ENCODE results near the gene AP1B1. TPM values are rescaled to one million over a fixed set of nuclear protein-coding genes. Genes with fewer than 3 reads are reported as not detected.

The AP1B1 gene
- total RNA-seq, 2 donors from 2014 or later, result 45.5 to 66.9 TPM

DNA sequence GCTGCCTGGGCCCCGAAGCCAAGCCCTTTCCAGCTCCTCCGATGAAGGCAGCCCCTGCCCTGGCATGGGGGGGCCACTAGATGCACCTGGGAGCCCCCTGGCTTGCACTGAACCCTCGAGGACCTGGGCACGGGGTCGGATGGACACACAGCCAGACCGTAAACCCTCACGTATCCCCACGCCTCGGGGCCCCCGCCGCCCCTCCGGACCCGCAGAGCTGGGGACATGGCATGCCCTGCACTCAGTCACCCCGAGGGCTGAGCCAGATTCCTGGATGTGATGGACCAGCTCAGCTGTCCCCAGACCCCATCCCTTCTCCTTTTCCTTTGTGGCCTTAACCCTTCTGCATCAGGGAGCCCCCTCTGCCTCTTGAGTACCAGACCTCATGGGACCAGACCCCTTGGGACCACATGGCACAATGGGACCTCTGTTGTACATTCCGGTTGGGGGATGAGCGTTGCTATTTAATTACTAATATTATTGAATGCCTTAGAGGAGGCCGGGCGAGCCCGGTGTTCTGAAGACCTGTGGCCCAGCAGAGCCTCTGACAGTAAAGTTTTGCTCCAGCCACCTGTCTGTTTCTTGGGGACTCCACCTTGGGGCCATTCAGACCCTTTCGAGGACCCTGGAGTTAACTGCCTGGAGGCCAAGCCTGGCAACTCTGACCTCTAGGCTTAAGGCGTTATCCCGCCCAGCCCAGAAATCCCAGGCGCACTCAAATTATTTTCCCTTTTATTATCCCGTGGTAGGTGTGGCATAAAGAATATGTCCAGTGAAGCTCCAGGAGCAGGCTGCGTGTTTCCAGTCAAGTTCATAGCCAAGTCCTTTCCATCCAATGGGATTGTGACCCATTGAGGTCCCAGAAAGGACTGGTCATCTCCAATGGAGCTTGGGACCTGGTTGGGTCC lies 75.9 kb downstream of the AP1B1 start:
- ATAC-seq (no peak), DNase-seq (peak in 2 of 4 donors; percentile 12 to 22)
- Histone ChIP-seq H3K27ac (no peak overlapping the region), H3K4me1 (peaks cover 74% of the 10 kb centered on the region), H3K4me3 (no peak overlapping the region), H3K36me3 (replicated peaks in 1 of 2; ENCODE audit: insufficient read depth in 1 of 2, low read depth in 2 of 2) (no peaks in the 10 kb centered on the region), H3K9me3 (no peaks in the 10 kb centered on the region), H3K27me3 (peaks cover 0 to 25% of the 10 kb centered on the region in 2 donors)
- intact Hi-C loops (cut with DNase I), result no loop called here
- WGBS, 2 donors, result 90 to 97% methylated on average over 20 to 25 of the region's 25 CpGs
- TF ChIP-seq CTCF (IDR thresholded peaks at IDR 0.05) (no peak), POLR2A (IDR thresholded peaks at IDR 0.05) (no peak)

GRCh38 chr22:29311464-29312217 lies 76.7 kb downstream of the AP1B1 start:
- 74 to 86% methylated on average over 27 to 43 of the region's 50 CpGs for WGBS, 2 donors
- Histone ChIP-seq H3K4me3 (no peak overlapping the region), H3K36me3 (replicated peaks in 1 of 2; ENCODE audit: insufficient read depth in 1 of 2, low read depth in 2 of 2) (no peaks in the 10 kb centered on the region), H3K4me1 (peaks cover 78% of the 10 kb centered on the region), H3K27me3 (peaks cover 0 to 25% of the 10 kb centered on the region in 2 donors), H3K27ac (peak overlapping the region in 2 of 4 donors; percentile 33 to 58), H3K9me3 (no peaks in the 10 kb centered on the region)
- intact Hi-C loops (cut with DNase I), result no loop called here
- DNase-seq, result no peak
- no peak for ATAC-seq
- TF ChIP-seq POLR2A (IDR thresholded peaks at IDR 0.05) (no peak), CTCF (IDR thresholded peaks at IDR 0.05) (no peak)

DNA sequence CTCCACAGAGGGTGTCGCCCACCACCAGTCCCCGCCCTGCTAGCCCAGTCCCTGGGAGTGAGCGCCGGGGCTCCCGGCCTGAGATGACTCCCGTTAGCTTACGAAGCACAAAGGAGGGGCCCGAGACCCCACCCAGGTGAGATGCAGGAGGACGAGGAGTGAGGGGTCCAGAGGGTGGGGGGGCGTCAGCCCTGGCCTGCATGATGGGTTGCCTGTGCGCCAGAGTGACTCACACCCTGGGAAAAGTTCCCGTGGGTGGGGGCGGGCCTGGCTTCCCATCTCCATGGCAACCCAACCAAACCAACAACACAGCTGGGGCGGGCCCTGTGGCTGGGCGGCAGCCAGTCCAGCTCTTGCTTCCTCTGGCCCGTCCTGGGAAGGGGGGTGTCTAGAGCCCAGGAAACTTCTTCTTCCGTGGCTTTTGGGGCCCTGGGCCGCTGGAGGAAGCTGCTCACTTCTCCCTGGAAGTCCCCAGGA lies 77.5 kb downstream of the AP1B1 start:
- peak; percentile 97 to 98 (median 97) for DNase-seq
- intact Hi-C loops (cut with DNase I), result no loop called here
- H3K36me3 ChIP-seq (replicated peaks in 1 of 2; ENCODE audit: insufficient read depth in 1 of 2, low read depth in 2 of 2), result no peaks in the 10 kb centered on the region
- H3K27ac ChIP-seq, result peak overlapping the region in 3 of 4 donors; percentile 4 to 58 (median 47)
- 0 to 18% methylated on average over 2 to 13 of the region's 18 CpGs for WGBS, 2 donors
- TF ChIP-seq POLR2A (IDR thresholded peaks at IDR 0.05) (no peak), CTCF (IDR thresholded peaks at IDR 0.05) (no peak)
- no peak overlapping the region for H3K4me3 ChIP-seq
- ATAC-seq, result peak; percentile 78
- peaks cover 0 to 23% of the 10 kb centered on the region in 2 donors for H3K27me3 ChIP-seq
- H3K4me1 ChIP-seq, result peaks cover 84% of the 10 kb centered on the region
- no peaks in the 10 kb centered on the region for H3K9me3 ChIP-seq

DNA sequence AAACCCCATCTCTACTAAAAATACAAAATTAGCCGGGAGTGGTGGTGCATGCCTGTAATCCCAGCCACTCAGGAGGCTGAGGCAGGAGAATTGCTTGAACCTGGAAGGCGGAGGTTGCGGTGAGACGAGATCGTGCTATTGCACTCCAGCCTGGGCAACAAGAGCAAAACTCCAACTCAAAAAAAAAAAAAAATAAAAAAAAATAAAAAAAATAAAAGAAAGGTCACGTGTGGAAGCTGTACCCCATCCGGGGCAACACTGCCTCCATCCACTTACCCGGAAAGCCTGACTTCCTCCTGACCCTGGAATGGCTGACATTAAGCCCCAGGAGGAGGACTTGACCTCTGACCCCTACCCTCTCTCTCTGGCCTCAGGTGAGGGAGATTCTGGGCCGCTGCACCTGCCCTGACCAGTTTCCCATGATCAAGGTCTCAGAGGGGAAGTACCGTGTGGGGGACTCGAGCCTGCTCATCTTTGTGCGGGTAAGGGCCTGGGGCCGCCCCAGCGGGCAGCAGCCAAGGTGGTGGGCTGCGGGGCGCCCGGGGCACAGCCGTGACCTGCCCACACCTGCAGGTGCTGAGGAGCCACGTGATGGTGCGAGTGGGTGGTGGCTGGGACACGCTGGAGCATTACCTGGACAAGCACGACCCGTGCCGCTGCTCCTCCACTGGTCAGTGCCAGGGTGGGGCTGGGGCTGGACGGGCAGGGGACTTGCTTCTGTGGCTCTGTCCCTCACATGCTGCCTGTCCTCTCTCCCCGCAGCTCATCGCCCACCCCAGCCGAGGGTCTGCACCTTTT lies 78.1 kb downstream of the AP1B1 start:
- DNase-seq (peak in 1 of 4 donors; percentile 32), ATAC-seq (no peak)
- Histone ChIP-seq H3K4me3 (no peak overlapping the region), H3K27ac (peak overlapping the region in 3 of 4 donors; percentile 4 to 58 (median 50)), H3K27me3 (peaks cover 0 to 20% of the 10 kb centered on the region in 2 donors), H3K9me3 (no peaks in the 10 kb centered on the region), H3K36me3 (replicated peaks in 1 of 2; ENCODE audit: insufficient read depth in 1 of 2, low read depth in 2 of 2) (no peaks in the 10 kb centered on the region), H3K4me1 (peaks cover 79% of the 10 kb centered on the region)
- intact Hi-C loops (cut with DNase I), result no loop called here
- no peak for TF ChIP-seq POLR2A (IDR thresholded peaks at IDR 0.05)
- TF ChIP-seq CTCF (IDR thresholded peaks at IDR 0.05), result no peak
- 66 to 72% methylated on average over 9 to 25 of the region's 28 CpGs for WGBS, 2 donors

Data from body of pancreas (tissue), 4 donors.